ENCODE data around the gene VPS37C.

Gene VPS37C

DNA sequence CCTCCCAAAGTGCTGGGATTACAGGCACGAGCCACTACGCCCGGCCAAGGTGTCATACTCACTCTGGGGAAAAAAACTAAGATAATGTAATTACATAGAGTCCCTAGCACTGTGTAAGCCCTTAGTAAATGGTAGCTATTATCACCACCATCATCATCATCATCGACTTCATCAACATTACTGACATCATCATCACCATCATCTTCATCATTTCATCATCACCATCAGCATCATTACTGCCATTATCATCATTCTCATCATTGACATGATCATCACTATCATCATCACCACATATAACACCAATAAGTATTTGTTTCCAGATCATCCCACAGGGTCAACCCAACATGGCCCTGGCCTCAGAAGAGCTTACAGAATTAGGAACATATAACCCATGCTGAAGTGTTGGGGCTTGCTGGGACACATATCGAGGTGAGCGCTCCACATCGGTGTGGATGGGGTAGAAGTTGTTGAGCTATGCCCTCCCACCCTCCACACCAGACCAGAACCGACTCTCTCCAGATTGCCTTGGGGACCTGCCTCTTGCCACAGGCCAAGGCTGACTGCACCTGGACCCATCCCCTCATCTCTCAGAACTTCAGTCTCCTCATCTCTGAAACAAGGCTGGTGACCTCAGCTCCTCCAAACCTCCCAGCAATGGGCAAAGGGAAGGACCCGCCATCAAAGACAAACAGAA lies 73.7 kb downstream of the VPS37C start:
- TF ChIP-seq, protein P1, sequence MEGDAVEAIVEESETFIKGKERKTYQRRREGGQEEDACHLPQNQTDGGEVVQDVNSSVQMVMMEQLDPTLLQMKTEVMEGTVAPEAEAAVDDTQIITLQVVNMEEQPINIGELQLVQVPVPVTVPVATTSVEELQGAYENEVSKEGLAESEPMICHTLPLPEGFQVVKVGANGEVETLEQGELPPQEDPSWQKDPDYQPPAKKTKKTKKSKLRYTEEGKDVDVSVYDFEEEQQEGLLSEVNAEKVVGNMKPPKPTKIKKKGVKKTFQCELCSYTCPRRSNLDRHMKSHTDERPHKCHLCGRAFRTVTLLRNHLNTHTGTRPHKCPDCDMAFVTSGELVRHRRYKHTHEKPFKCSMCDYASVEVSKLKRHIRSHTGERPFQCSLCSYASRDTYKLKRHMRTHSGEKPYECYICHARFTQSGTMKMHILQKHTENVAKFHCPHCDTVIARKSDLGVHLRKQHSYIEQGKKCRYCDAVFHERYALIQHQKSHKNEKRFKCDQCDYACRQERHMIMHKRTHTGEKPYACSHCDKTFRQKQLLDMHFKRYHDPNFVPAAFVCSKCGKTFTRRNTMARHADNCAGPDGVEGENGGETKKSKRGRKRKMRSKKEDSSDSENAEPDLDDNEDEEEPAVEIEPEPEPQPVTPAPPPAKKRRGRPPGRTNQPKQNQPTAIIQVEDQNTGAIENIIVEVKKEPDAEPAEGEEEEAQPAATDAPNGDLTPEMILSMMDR (conservative IDR thresholded peaks at IDR 0.05) = no peak
- no peak overlapping the region for H3K27ac ChIP-seq

DNA sequence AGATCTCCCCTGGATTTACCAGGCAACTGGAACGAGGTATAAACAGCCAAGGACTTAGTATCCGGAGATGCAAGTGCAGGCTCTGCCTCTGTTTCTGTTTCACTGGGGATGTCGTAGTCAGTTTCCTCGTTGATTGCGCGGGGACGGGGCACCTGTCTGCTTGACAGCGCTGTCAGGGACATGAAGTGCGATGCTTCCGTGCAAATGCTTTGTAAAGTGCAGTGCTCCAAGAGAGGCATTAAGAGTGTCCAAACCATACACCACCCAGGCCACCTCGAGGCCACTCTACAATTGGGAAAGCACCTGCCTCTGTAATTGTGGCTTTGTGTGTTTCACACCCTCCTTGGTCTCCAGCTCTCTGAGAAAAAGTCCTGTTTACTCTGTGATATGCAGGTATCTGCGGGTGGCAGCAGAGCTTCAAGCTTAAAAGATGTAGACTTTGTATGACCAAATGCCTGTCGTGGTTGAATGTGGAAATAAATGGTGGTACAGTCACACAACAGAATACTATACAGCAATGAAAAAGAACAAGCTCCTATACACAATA lies 77.6 kb downstream of the VPS37C start:
- no peak overlapping the region for H3K27ac ChIP-seq
- TF ChIP-seq, protein P1 (conservative IDR thresholded peaks at IDR 0.05) = no peak

DNA sequence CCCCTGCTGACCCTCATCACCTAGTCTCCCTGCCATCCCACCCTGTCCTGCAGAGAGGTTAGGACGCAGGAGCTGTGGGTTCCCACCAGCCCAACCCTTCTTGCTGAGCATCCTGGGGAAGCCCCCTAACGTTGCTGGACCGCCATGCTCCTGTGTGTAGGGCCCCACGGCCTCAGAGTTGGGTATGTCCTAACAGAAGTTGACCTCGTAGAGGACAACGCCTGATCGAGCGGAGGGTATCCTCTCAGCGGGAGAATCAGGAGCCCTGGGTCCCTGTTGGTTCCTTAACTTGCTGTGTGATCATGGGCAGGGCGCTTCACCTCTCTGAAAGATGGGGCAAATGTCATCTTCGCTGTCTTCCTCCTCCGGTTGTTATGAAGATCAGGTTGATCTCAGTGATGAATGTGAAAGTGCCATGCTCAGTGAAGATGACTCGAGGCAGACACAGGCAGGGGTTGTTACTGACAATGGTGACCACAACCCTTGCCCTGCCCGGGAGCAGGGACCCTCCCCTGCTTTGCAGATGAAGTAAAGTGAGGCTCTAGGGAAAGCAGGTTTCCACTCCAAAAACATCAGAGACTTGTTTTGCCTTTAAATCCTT lies 78.2 kb downstream of the VPS37C start:
- no peak overlapping the region for H3K27ac ChIP-seq
- TF ChIP-seq, protein P1 (conservative IDR thresholded peaks at IDR 0.05) = no peak

- TF ChIP-seq, protein P1 (conservative IDR thresholded peaks at IDR 0.05) = no peak
- H3K27ac ChIP-seq = no peak overlapping the region
These were observed 79.0 kb downstream of the VPS37C start for GRCh38 chr11:61082062-61082870.

DNA sequence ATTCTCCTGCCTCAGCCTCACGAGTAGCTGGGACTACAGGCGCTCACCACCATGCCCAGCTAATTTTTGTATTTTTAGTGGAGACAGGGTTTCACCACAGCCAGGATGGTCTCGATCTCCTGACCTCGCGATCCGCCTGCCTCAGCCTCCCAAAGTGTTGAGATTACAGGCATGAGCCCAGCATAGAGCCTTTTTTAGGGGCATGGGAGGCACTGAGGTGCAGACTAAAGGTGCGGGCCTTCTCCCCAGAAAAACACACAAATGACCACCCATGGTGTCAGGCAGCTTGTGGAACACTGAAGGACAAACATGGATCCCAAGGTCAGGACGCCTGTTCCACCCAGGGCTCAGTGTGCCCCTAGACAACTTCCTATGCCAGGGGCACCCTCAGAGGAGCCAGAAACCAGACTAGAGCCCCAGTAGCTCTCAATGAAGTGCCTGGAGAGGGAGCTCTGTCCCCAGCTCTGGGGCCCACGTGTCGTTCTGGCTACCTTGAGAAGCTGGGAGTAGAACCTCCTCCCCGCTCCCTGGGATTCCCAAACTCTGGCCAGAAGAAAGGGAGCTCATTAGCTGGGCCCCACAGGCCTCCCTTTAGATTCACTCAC lies 80.1 kb downstream of the VPS37C start:
- TF ChIP-seq, protein P1 (conservative IDR thresholded peaks at IDR 0.05) = no peak
- no peak overlapping the region for H3K27ac ChIP-seq

DNA sequence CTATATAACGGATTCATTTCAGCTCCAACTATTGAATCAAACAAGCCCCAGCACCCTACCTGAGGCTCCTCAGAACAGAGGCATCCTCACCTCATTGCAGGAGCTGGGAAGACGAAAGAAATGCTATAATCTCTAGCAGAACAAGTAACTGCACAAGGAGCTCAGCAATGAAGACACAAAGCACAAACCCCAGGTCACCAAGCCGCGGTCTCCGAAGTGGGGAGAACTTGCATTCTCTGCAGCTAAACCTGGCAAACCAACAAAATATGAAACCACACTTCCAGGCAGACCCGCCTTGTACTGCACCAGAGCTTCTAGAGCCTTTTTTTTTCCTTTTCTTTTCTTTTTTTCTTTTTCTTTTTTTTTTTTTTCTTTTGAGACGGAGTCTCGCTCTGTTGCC lies 80.7 kb downstream of the VPS37C start:
- TF ChIP-seq, protein P1 (conservative IDR thresholded peaks at IDR 0.05) = no peak
- H3K27ac ChIP-seq = no peak overlapping the region

All from VCaP (cell line).